HEK293 (cell line): ENCODE measurements around the gene PRM1.
A peak's percentile ranks its signal among the peaks of the same experiment; 100 is the strongest.

Experiments
- BCL11B ChIP-seq: fragments of 450-650 bp; formaldehyde crosslinking; IDR thresholded peaks from 2 replicates; pipeline ENCODE4 v1.5.1; 2016; ENCODE audit warnings: low read depth, missing biosample characterization, missing genetic modification characterization
- GLI4 ChIP-seq: fragments of 450-650 bp; formaldehyde crosslinking; IDR thresholded peaks from 2 replicates; pipeline ENCODE4 v1.5.1; 2016; ENCODE audit warnings: missing biosample characterization, missing genetic modification characterization
- GLIS2 ChIP-seq: fragments of 450-650 bp; formaldehyde crosslinking; IDR thresholded peaks from 2 replicates; pipeline ENCODE4 v1.5.1; 2016; ENCODE audit warnings: missing biosample characterization, missing genetic modification characterization
- KLF1 ChIP-seq: fragments of 450-650 bp; formaldehyde crosslinking; IDR thresholded peaks from 2 replicates; pipeline ENCODE4 v1.5.1; 2016; ENCODE audit warnings: missing biosample characterization, missing genetic modification characterization
- KLF10 ChIP-seq: fragments of 450-650 bp; IDR thresholded peaks from 2 replicates; pipeline ENCODE4 v1.5.1; 2018; ENCODE audit warnings: missing biosample characterization, mild to moderate bottlenecking, missing genetic modification characterization
- KLF8 ChIP-seq: fragments of 450-650 bp; formaldehyde crosslinking; IDR thresholded peaks from 2 replicates; pipeline ENCODE4 v1.5.1; 2016; ENCODE audit warnings: missing biosample characterization, missing genetic modification characterization
- MYNN ChIP-seq: fragments of 450-650 bp; formaldehyde crosslinking; IDR thresholded peaks from 2 replicates; pipeline ENCODE4 v1.5.1; 2016; ENCODE audit warnings: missing biosample characterization, missing genetic modification characterization, borderline replicate concordance
- MZF1 ChIP-seq: fragments of 450-650 bp; formaldehyde crosslinking; IDR thresholded peaks from 2 replicates; pipeline ENCODE4 v1.5.1; 2017; ENCODE audit warnings: missing biosample characterization, missing genetic modification characterization, borderline replicate concordance
- OVOL3 ChIP-seq: fragments of 450-650 bp; formaldehyde crosslinking; IDR thresholded peaks from 2 replicates; pipeline ENCODE4 v1.5.1; 2016; ENCODE audit warnings: missing biosample characterization, missing genetic modification characterization
- YY1 ChIP-seq: fragments of 450-650 bp; formaldehyde crosslinking; IDR thresholded peaks from 2 replicates; pipeline ENCODE4 v1.5.1; 2018; ENCODE audit warnings: missing biosample characterization, missing genetic modification characterization
- ZBTB17 ChIP-seq: fragments of 450-650 bp; formaldehyde crosslinking; IDR thresholded peaks from 2 replicates; pipeline ENCODE4 v1.5.1; 2016; ENCODE audit warnings: missing biosample characterization, missing genetic modification characterization
- ZBTB48 ChIP-seq: fragments of 450-650 bp; formaldehyde crosslinking; IDR thresholded peaks from 2 replicates; pipeline ENCODE4 v1.5.1; 2016; ENCODE audit warnings: missing biosample characterization, missing genetic modification characterization
- ZEB2 ChIP-seq: fragments of 450-650 bp; formaldehyde crosslinking; IDR thresholded peaks from 2 replicates; pipeline ENCODE4 v1.5.1; 2016; ENCODE audit warnings: missing biosample characterization, missing genetic modification characterization
- ZFP69B ChIP-seq: fragments of 450-650 bp; formaldehyde crosslinking; IDR thresholded peaks from 2 replicates; pipeline ENCODE4 v1.5.1; 2016; ENCODE audit warnings: missing biosample characterization, missing genetic modification characterization
- ZNF19 ChIP-seq: fragments of 450-650 bp; formaldehyde crosslinking; IDR thresholded peaks from 2 replicates; pipeline ENCODE4; 2016; ENCODE audit warnings: missing biosample characterization, missing genetic modification characterization, low read depth
- ZNF2 ChIP-seq: fragments of 450-650 bp; formaldehyde crosslinking; IDR thresholded peaks from 2 replicates; pipeline ENCODE4 v1.5.1; 2016; ENCODE audit warnings: missing biosample characterization, missing genetic modification characterization
- ZNF274 ChIP-seq, 2 experiments: fragments of 200-500 bp in 1 of 2; fragments of 450-650 bp in 1 of 2; sonication (Bioruptor generic) in 1 of 2; formaldehyde crosslinking in 1 of 2; IDR thresholded peaks; 2 replicates each; pipeline versions ENCODE4 v1.5.1 to v1.6.1; 2014 to 2016; ENCODE audit warnings: borderline replicate concordance in 1 of 2, inconsistent platforms in 1 of 2, low read length in 1 of 2, missing biosample characterization in 1 of 2, missing genetic modification characterization in 1 of 2
- ZNF311 ChIP-seq: fragments of 450-650 bp; formaldehyde crosslinking; IDR thresholded peaks from 2 replicates; pipeline ENCODE4 v1.5.1; 2017; ENCODE audit warnings: missing biosample characterization, missing genetic modification characterization, borderline replicate concordance
- ZNF324 ChIP-seq: fragments of 450-650 bp; formaldehyde crosslinking; IDR thresholded peaks from 2 replicates; pipeline ENCODE4 v1.5.1; 2016; ENCODE audit warnings: missing biosample characterization, missing genetic modification characterization
- ZNF394 ChIP-seq: fragments of 450-650 bp; formaldehyde crosslinking; IDR thresholded peaks from 2 replicates; pipeline ENCODE4 v1.5.1; 2016; ENCODE audit warnings: missing biosample characterization, missing genetic modification characterization, mild to moderate bottlenecking, moderate library complexity, borderline replicate concordance
- ZNF404 ChIP-seq: fragments of 450-650 bp; formaldehyde crosslinking; IDR thresholded peaks from 2 replicates; pipeline ENCODE4 v1.5.1; 2017; ENCODE audit warnings: missing biosample characterization, missing genetic modification characterization
- ZNF416 ChIP-seq: fragments of 450-650 bp; formaldehyde crosslinking; IDR thresholded peaks from 2 replicates; pipeline ENCODE4 v1.5.1; 2016; ENCODE audit warnings: missing biosample characterization, missing genetic modification characterization
- ZNF433 ChIP-seq: fragments of 450-650 bp; formaldehyde crosslinking; IDR thresholded peaks from 2 replicates; pipeline ENCODE4 v1.5.1; 2016; ENCODE audit warnings: missing biosample characterization, missing genetic modification characterization, low read depth
- ZNF501 ChIP-seq: fragments of 450-650 bp; formaldehyde crosslinking; IDR thresholded peaks from 2 replicates; pipeline ENCODE4 v1.5.1; 2016; ENCODE audit warnings: missing biosample characterization, missing genetic modification characterization
- ZNF548 ChIP-seq: fragments of 450-650 bp; formaldehyde crosslinking; IDR thresholded peaks from 2 replicates; pipeline ENCODE4 v1.5.1; 2016; ENCODE audit warnings: missing biosample characterization, missing genetic modification characterization
- ZNF600 ChIP-seq: fragments of 450-650 bp; formaldehyde crosslinking; IDR thresholded peaks from 2 replicates; pipeline ENCODE4 v1.5.1; 2016; ENCODE audit warnings: missing biosample characterization, missing genetic modification characterization
- ZNF623 ChIP-seq: fragments of 450-650 bp; formaldehyde crosslinking; IDR thresholded peaks from 2 replicates; pipeline ENCODE4 v1.5.1; 2016; ENCODE audit warnings: missing biosample characterization, missing genetic modification characterization
- ZNF677 ChIP-seq: fragments of 450-650 bp; IDR thresholded peaks from 2 replicates; pipeline ENCODE4 v1.5.0; 2018; ENCODE audit warnings: missing biosample characterization, mild to moderate bottlenecking, missing genetic modification characterization, moderate library complexity
- ZNF76 ChIP-seq: fragments of 450-650 bp; formaldehyde crosslinking; IDR thresholded peaks from 2 replicates; pipeline ENCODE4; 2016; ENCODE audit warnings: low read depth, missing biosample characterization, missing genetic modification characterization, borderline replicate concordance
- ZNF777 ChIP-seq: fragments of 450-650 bp; formaldehyde crosslinking; IDR thresholded peaks from 2 replicates; pipeline ENCODE4 v1.5.1; 2017; ENCODE audit warnings: missing biosample characterization, missing genetic modification characterization, borderline replicate concordance
- ZSCAN23 ChIP-seq: fragments of 450-650 bp; formaldehyde crosslinking; IDR thresholded peaks from 2 replicates; pipeline ENCODE4 v1.5.1; 2016; ENCODE audit warnings: missing biosample characterization, missing genetic modification characterization
- TF ChIP-seq, protein P1 (sequence below): fragments of 450-650 bp; formaldehyde crosslinking; IDR thresholded peaks from 2 replicates; pipeline ENCODE4 v1.5.1; 2016; ENCODE audit warnings: missing biosample characterization, missing genetic modification characterization
- TF ChIP-seq, protein P2 (sequence below): fragments of 450-650 bp; formaldehyde crosslinking; IDR thresholded peaks from 2 replicates; pipeline ENCODE4 v1.5.1; 2016; ENCODE audit warnings: missing biosample characterization, missing genetic modification characterization
- TF ChIP-seq, protein P3 (sequence below): fragments of 450-650 bp; IDR thresholded peaks from 2 replicates; pipeline ENCODE4 v1.5.1; 2018; ENCODE audit warnings: missing biosample characterization, missing genetic modification characterization
- TF ChIP-seq, protein P4 (sequence below): fragments of 450-650 bp; IDR thresholded peaks from 2 replicates; pipeline ENCODE4 v1.5.1; 2018; ENCODE audit warnings: missing biosample characterization, mild to moderate bottlenecking, missing genetic modification characterization

Gene PRM1

DNA sequence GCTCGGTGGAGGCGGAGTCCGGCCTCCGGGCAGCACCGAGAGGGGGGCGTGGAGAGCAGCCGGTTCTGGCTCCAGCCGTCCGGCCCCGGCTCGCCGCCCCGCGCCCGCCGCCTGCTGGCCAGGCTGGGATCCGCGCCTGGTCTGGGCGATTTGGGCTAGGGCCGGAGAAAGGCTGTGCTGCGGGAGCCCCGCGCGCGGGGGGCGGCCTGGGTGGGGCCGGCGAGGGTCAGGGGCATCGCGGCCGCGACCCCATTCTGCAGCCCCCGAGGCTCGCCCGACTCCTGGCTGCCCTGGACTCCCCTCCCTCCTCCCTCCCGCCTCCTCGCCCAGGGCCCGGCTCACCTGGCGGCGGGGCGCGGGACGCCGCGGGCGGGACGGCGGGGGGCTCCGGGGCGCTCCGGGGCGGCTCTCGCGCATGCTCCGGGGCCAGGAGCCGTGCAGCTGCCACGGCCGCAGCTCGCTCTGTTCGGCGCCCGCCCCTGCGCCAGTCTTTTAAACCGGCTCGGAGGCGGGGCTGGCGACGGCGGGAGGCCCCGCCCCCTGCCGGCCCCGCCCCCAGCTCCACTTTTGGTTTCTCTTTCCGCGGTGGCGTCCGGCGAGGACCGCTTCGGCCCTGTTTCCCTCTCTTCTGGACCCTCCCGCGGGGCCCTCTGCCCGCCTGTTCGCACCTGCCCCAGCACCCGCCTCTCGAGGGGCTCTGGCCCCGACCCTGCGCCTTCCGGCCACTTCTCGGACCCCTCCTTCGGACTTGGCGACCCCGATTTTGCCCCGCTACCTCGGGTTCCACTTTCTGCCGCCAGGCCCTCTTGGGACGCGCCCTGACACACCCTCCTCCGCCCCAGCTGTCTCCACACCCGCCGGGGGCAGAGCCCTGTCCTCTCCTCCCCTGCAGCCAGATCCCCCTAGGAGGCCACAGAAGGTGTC, 25.1 kb downstream of the PRM1 start, which contains the start of gene SOCS1 (continued):
- 0 out of 2 replicates have a peak, but pooled peaks have one; percentile 23 for TF ChIP-seq OVOL3
- no peak for TF ChIP-seq ZNF416 (tag by site-specific recombination)
- no peak for TF ChIP-seq ZNF19 (tag by site-specific recombination)
- TF ChIP-seq ZNF501 (tag by site-specific recombination): no peak; the same call in 1 of the 2 replicates
- peak; percentile 50; the same call in 1 of the 2 replicates for TF ChIP-seq ZNF76 (tag by site-specific recombination)
- TF ChIP-seq, protein P1, sequence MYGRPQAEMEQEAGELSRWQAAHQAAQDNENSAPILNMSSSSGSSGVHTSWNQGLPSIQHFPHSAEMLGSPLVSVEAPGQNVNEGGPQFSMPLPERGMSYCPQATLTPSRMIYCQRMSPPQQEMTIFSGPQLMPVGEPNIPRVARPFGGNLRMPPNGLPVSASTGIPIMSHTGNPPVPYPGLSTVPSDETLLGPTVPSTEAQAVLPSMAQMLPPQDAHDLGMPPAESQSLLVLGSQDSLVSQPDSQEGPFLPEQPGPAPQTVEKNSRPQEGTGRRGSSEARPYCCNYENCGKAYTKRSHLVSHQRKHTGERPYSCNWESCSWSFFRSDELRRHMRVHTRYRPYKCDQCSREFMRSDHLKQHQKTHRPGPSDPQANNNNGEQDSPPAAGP (tag by site-specific recombination): peak; percentile 97
- peak; percentile 79 for TF ChIP-seq ZFP69B
- peak; percentile 100 for TF ChIP-seq KLF1 (tag by site-specific recombination)
- TF ChIP-seq ZNF2 (tag by site-specific recombination): no peak; the same call in 1 of the 2 replicates
- peak; percentile 81 for TF ChIP-seq BCL11B (tag by site-specific recombination)
- TF ChIP-seq ZNF311 (tag by site-specific recombination): no peak
- 0 out of 2 replicates have a peak, but pooled peaks have one; percentile 48 for TF ChIP-seq MYNN
- peak; percentile 82 for TF ChIP-seq ZNF324 (tag by site-specific recombination)
- TF ChIP-seq ZNF404: no peak
- TF ChIP-seq ZNF548 (tag by site-specific recombination): no peak
- TF ChIP-seq, protein P2, sequence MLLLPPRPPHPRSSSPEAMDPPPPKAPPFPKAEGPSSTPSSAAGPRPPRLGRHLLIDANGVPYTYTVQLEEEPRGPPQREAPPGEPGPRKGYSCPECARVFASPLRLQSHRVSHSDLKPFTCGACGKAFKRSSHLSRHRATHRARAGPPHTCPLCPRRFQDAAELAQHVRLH (tag by site-specific recombination): 0 out of 2 replicates have a peak, but pooled peaks have one; percentile 10
- TF ChIP-seq ZNF433: no peak
- TF ChIP-seq, protein P3, sequence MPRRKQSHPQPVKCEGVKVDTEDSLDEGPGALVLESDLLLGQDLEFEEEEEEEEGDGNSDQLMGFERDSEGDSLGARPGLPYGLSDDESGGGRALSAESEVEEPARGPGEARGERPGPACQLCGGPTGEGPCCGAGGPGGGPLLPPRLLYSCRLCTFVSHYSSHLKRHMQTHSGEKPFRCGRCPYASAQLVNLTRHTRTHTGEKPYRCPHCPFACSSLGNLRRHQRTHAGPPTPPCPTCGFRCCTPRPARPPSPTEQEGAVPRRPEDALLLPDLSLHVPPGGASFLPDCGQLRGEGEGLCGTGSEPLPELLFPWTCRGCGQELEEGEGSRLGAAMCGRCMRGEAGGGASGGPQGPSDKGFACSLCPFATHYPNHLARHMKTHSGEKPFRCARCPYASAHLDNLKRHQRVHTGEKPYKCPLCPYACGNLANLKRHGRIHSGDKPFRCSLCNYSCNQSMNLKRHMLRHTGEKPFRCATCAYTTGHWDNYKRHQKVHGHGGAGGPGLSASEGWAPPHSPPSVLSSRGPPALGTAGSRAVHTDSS: no peak
- TF ChIP-seq ZBTB17: peak; percentile 9; the same call in 1 of the 2 replicates
- TF ChIP-seq ZNF274 (IDR thresholded peaks at IDR 0.05; ENCODE audit: low read length): no peak
- no peak for TF ChIP-seq ZNF274 (tag by site-specific recombination; IDR thresholded peaks at IDR 0.05; ENCODE audit: borderline replicate concordance)
- peak; percentile 25; the same call in 1 of the 2 replicates for TF ChIP-seq ZNF677 (tag by site-specific recombination)
- TF ChIP-seq KLF10 (tag by site-specific recombination): peak; percentile 99
- peak; percentile 51 for TF ChIP-seq ZBTB48 (tag by site-specific recombination)
- TF ChIP-seq GLI4 (tag by site-specific recombination): 0 out of 2 replicates have a peak, but pooled peaks have one; percentile 57
- TF ChIP-seq GLIS2: peak; percentile 93
- peak; percentile 93 for TF ChIP-seq ZNF600
- TF ChIP-seq ZNF623 (tag by site-specific recombination): no peak
- TF ChIP-seq YY1 (tag by site-specific recombination): no peak; the same call in 1 of the 2 replicates
- TF ChIP-seq MZF1 (tag by site-specific recombination): no peak
- TF ChIP-seq ZNF777 (tag by site-specific recombination): peak; percentile 71
- peak; percentile 54; the same call in 1 of the 2 replicates for TF ChIP-seq ZNF394 (tag by site-specific recombination)
- peak; percentile 55 for TF ChIP-seq ZEB2 (tag by site-specific recombination)
- TF ChIP-seq, protein P4, sequence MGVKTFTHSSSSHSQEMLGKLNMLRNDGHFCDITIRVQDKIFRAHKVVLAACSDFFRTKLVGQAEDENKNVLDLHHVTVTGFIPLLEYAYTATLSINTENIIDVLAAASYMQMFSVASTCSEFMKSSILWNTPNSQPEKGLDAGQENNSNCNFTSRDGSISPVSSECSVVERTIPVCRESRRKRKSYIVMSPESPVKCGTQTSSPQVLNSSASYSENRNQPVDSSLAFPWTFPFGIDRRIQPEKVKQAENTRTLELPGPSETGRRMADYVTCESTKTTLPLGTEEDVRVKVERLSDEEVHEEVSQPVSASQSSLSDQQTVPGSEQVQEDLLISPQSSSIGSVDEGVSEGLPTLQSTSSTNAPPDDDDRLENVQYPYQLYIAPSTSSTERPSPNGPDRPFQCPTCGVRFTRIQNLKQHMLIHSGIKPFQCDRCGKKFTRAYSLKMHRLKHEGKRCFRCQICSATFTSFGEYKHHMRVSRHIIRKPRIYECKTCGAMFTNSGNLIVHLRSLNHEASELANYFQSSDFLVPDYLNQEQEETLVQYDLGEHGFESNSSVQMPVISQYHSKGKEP (tag by site-specific recombination): no peak
- 0 out of 2 replicates have a peak, but pooled peaks have one; percentile 40 for TF ChIP-seq ZSCAN23 (tag by site-specific recombination)
- TF ChIP-seq KLF8 (tag by site-specific recombination): peak; percentile 98
